ENCODE measurements around the gene SERPINA4. TPM values are rescaled to one million over a fixed set of nuclear protein-coding genes. Genes with fewer than 3 reads are reported as not detected.

SERPINA4 gene
- total and polyA plus RNA-seq, 2 of the 8 experiments (the other 6 are each of a cell fraction or from before 2014, with no cell fraction given): not detected

- no peak for TF ChIP-seq ATF2 (IDR thresholded peaks at IDR 0.05; ENCODE audit: low read length)
- no peak for TF ChIP-seq SIN3A (conservative IDR thresholded peaks at IDR 0.05 in 1 of 2, IDR thresholded peaks at IDR 0.05 in 1 of 2; ENCODE audit: low read depth in 1 of 2, low read length in 2 of 2)
- TF ChIP-seq GABPA (IDR thresholded peaks at IDR 0.05; ENCODE audit: borderline replicate concordance, insufficient read depth, low read length): no peak
- no peak for TF ChIP-seq POU5F1 (IDR thresholded peaks at IDR 0.05; ENCODE audit: low read depth, low read length)
Observed at GRCh38 chr14:94611179-94611578, 49.9 kb downstream of the SERPINA4 start (continued).

Measured in H1 (cell line).